ENCODE results near the gene DGCR6.
"Not testable (repeated sequence)": the region's sequence is repeated elsewhere in the genome, so short reads cannot be mapped to it uniquely, and the experiment has no call there.

Gene DGCR6

DNA sequence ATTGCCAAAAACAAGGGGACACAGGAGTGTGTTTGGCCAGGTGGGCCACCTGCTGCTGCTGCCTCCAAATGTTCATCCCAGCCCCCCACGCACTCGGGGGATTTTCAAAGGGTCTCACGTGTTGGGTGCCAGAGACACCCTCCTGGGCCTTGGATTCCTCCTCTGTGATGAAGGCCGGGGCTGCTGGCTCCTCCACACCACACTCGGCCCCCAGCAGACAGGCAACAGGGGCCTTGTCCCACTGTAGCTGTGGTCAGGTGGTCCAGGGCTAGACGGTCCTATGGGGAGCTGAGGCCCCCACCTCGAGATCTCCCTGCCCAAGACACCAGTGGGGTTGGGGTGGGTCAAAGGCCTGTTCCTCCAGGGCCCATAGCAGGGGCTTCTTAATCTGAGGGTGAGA lies 55.1 kb downstream of the DGCR6 start:
- DNase-seq (ENCODE audit: low spot score): not testable (repeated sequence)

Measured in COLO829 (cell line).